GM12878 (cell line): ENCODE measurements around the gene BSN. TPM values are rescaled to one million over a fixed set of nuclear protein-coding genes. Genes with fewer than 3 reads are reported as not detected.

Experiments
- ATAC-seq: fragments of 200-7000 bp; cut with Tn5 transposase; 3 replicates; pipeline ENCODE4 v1.9.1; 2020; ENCODE audit warnings: mild to moderate bottlenecking, moderate library complexity
- BruUV-seq: library from RNA; stranded (reverse); fragments of 400-500 nt; replicated peaks from 2 replicates; lab custom pipeline; 2021; lab: Mats Ljungman, UMichigan
- CTCF ChIA-PET: fragments of 300-600 bp; sonication (Branson Sonifier 250); formaldehyde crosslinking; extraction: SDS; loops from one replicate; lab custom pipeline; 2021; ENCODE audit warnings: inconsistent platforms; lab: Yijun Ruan, JAX
- POLR2A ChIA-PET: fragments of 350-600 bp; formaldehyde crosslinking; extraction: SDS; loops from one replicate; lab custom pipeline; 2021; ENCODE audit warnings: inconsistent platforms; lab: Charles Lee
- RAD21 ChIA-PET: fragments of 300-600 bp; sonication (Branson Sonifier 250); formaldehyde crosslinking; loops from one replicate; lab custom pipeline; 2023; ENCODE audit warnings: antibody characterized with exemption; ENCODE audit not compliant: unreplicated experiment; lab: Charles Lee
- SMC1A ChIA-PET: fragments of 300-600 bp; sonication (Branson Sonifier 250); formaldehyde crosslinking; loops from one replicate; lab custom pipeline; 2023; ENCODE audit not compliant: unreplicated experiment, uncharacterized antibody; lab: Charles Lee
- DNase-seq: peaks from one replicate; pipeline ENCODE4 v3.0.0-alpha.2; 2011; ENCODE audit warnings: low read depth, low spot score
- FAIRE-seq: peaks from 3 replicates; lab custom pipeline; 2011; peaks lifted over from hg19 to GRCh38; lab: Jason Lieb, UNC
- H2AFZ ChIP-seq: 2 replicates; pipeline ENCODE4 v1.6.0; 2011; ENCODE audit warnings: low read depth, low read length, control low read depth; ENCODE audit not compliant: control insufficient read depth
- H3K27ac ChIP-seq: 2 replicates; pipeline ENCODE4 v1.5.1; 2011; ENCODE audit warnings: control low read depth; ENCODE audit not compliant: control insufficient read depth, insufficient read depth
- H3K27me3 ChIP-seq, 2 experiments: replicated peaks in 1 of 2; 2 replicates each; pipeline versions ENCODE4 v1.6.0 to v1.6.1; 2011; ENCODE audit warnings: low read length in 1 of 2; ENCODE audit not compliant: control insufficient read depth in 2 of 2, insufficient read depth in 2 of 2
- H3K36me3 ChIP-seq, 2 experiments: 2 replicates each; pipeline ENCODE4 v1.5.1; 2011; ENCODE audit warnings: low read length in 1 of 2; ENCODE audit not compliant: control insufficient read depth in 2 of 2, insufficient read depth in 2 of 2
- H3K4me1 ChIP-seq: 2 replicates; pipeline ENCODE4 v1.6.1; 2011; ENCODE audit warnings: mild to moderate bottlenecking, low read length, moderate library complexity, mixed read lengths; ENCODE audit not compliant: control insufficient read depth, insufficient read depth
- H3K4me2 ChIP-seq: 2 replicates; pipeline ENCODE4 v1.6.0; 2011; ENCODE audit warnings: control low read depth; ENCODE audit not compliant: control insufficient read depth, insufficient read depth
- H3K4me3 ChIP-seq: fragments of 200-600 bp; sonication (generic); 2 replicates; pipeline ENCODE4 v1.5.1; 2016
- H3K79me2 ChIP-seq: 2 replicates; pipeline ENCODE4 v1.6.0; 2011; ENCODE audit warnings: low read length; ENCODE audit not compliant: control insufficient read depth, insufficient read depth
- H3K9ac ChIP-seq: 2 replicates; pipeline ENCODE4 v1.8.0; 2011; ENCODE audit warnings: low read length, control low read depth, mixed read lengths; ENCODE audit not compliant: control insufficient read depth, insufficient read depth
- H3K9me3 ChIP-seq: replicated peaks from 3 replicates; pipeline ENCODE4 v1.5.1; 2011; ENCODE audit warnings: mild to moderate bottlenecking, low read length; ENCODE audit not compliant: control insufficient read depth, insufficient read depth
- H4K20me1 ChIP-seq: 2 replicates; pipeline ENCODE4 v1.6.0; 2011; ENCODE audit not compliant: control insufficient read depth, insufficient read depth
- ATF2 ChIP-seq: IDR thresholded peaks from 2 replicates; pipeline ENCODE4 v1.6.1; 2012; ENCODE audit warnings: low read length, inconsistent platforms
- CHD4 ChIP-seq: fragments of 200-600 bp; sonication (generic); IDR thresholded peaks from 2 replicates; pipeline ENCODE4 v1.6.1; 2016; ENCODE audit warnings: mild to moderate bottlenecking
- EED ChIP-seq: sonication (generic); IDR thresholded peaks from 2 replicates; pipeline ENCODE4 v1.6.1; 2016; ENCODE audit warnings: antibody characterized with exemption, low read depth
- ETV6 ChIP-seq, 2 experiments: fragments of 450-650 bp in 1 of 2; IDR thresholded peaks in 1 of 2; conservative IDR thresholded peaks in 1 of 2; 2 replicates each; pipeline ENCODE4 v1.6.1; 2014; ENCODE audit warnings: antibody characterized with exemption in 1 of 2, borderline replicate concordance in 1 of 2, low read depth in 1 of 2, mild to moderate bottlenecking in 1 of 2, moderate library complexity in 1 of 2
- EZH2 ChIP-seq: IDR thresholded peaks from 2 replicates; pipeline ENCODE4 v1.6.1; 2012; ENCODE audit warnings: low read depth, mild to moderate bottlenecking, control low read depth, inconsistent platforms, low read length, borderline replicate concordance; ENCODE audit not compliant: control insufficient read depth
- GABPA ChIP-seq: IDR thresholded peaks from 2 replicates; pipeline ENCODE4 v1.6.1; 2014; ENCODE audit warnings: antibody characterized with exemption, low read depth, mild to moderate bottlenecking, inconsistent platforms
- KDM1A ChIP-seq: fragments of 200-600 bp; sonication (generic); IDR thresholded peaks from 2 replicates; pipeline ENCODE4 v1.6.1; 2016; ENCODE audit warnings: borderline replicate concordance
- MAX ChIP-seq: IDR thresholded peaks from 2 replicates; pipeline ENCODE4 v1.6.1; 2012; ENCODE audit warnings: low read depth, low read length, improper control_type of control experiment
- POLR2A ChIP-seq: IDR thresholded peaks from 2 replicates; pipeline ENCODE4 v1.6.1; 2011; ENCODE audit warnings: low read depth, mild to moderate bottlenecking, low read length
- RELA ChIP-seq: fragments of 450-650 bp; IDR thresholded peaks from 2 replicates; pipeline ENCODE4 v1.8.0; 2014; ENCODE audit warnings: borderline replicate concordance; ENCODE audit not compliant: partially characterized antibody
- SREBF1 ChIP-seq: IDR thresholded peaks from 2 replicates; pipeline ENCODE4 v1.6.1; 2012; ENCODE audit warnings: mild to moderate bottlenecking, low read length
- STAT3 ChIP-seq: IDR thresholded peaks from 2 replicates; pipeline ENCODE4 v1.6.1; 2011; ENCODE audit warnings: low read depth, low read length, improper control_type of control experiment
- TCF12 ChIP-seq: IDR thresholded peaks from 2 replicates; pipeline ENCODE4 v1.6.1; 2011; ENCODE audit warnings: low read depth, mild to moderate bottlenecking, low read length
- USF2 ChIP-seq: IDR thresholded peaks from 2 replicates; pipeline ENCODE4 v1.6.1; 2011; ENCODE audit warnings: low read depth, low read length, improper control_type of control experiment, borderline replicate concordance
- ZNF384 ChIP-seq: IDR thresholded peaks from 2 replicates; pipeline ENCODE4 v1.6.1; 2012; ENCODE audit warnings: low read depth, mild to moderate bottlenecking, low read length, improper control_type of control experiment, borderline replicate concordance
- ZNF622 ChIP-seq: fragments of 450-650 bp; IDR thresholded peaks from 2 replicates; pipeline ENCODE4 v1.6.1; 2017; ENCODE audit warnings: mild to moderate bottlenecking, inconsistent platforms
- in situ Hi-C: fragments of 300-500 bp; cut with MboI; formaldehyde crosslinking; loops from 9 replicates; pipeline ENCODE4 v1.14.3; 2018; ENCODE audit warnings: mixed read lengths
- intact Hi-C: fragments of 100-400 bp; cut with micrococcal nuclease; formaldehyde crosslinking; loops from one replicate; pipeline ENCODE4 v1.14.2; 2022; ENCODE audit not compliant: unreplicated experiment
- polyA plus RNA-seq, 11 experiments: library from polyadenylated mRNA; depleted of rRNA in 4 of 11; unstranded in 6 of 11; stranded (reverse) in 5 of 11; fragments of >200 nt; fragmentation: Nextera tagmentation in 4 of 11; fragmentation: Illumina TruSeq in 1 of 11; extraction: Ambion mirVana in 4 of 11; extraction: Trizol in 1 of 11; gene quantifications; 1 replicate in 1 of 11; 2 replicates in 10 of 11; pipeline versions ENCODE4 v1.2.1 to v1.2.3, GENCODE V29; 2011 to 2016; ENCODE audit warnings: inconsistent platforms in 2 of 11, missing spikeins in 2 of 11, low read depth in 1 of 11
- total RNA-seq, 4 experiments: library from RNA; depleted of rRNA in 3 of 4; stranded (reverse); fragments of >200 nt in 3 of 4; fragmentation: Illumina TruSeq in 1 of 4; extraction: Trizol in 1 of 4; gene quantifications; 2 replicates each; pipeline versions ENCODE4 v1.2.1 to v1.2.3, GENCODE V29; 2013 to 2021
- TF ChIP-seq, protein P1 (sequence below): fragments of 450-650 bp; conservative IDR thresholded peaks from 2 replicates; pipeline ENCODE4 v1.6.1; 2017; ENCODE audit warnings: mild to moderate bottlenecking, moderate library complexity
- TF ChIP-seq, protein P2 (sequence below): fragments of 450-650 bp; IDR thresholded peaks from 2 replicates; pipeline ENCODE4 v1.6.1; 2017; ENCODE audit warnings: mild to moderate bottlenecking, moderate library complexity

Gene BSN
- total and polyA plus RNA-seq, 10 of the 15 experiments (the other 5 are each of a cell fraction or from before 2014, with no cell fraction given) = under 0.01 to 0.19 (median 0.05) TPM; not detected in 1

- no peak overlapping the region for H3K4me3 ChIP-seq
- no peak overlapping the region for H2AFZ ChIP-seq
- 0 out of 4 replicates have a peak, but pooled peaks cover 0 to 3% of the 10 kb centered on the region in 2 experiments for H3K27me3 ChIP-seq
- no TSS peak for BruUV-seq
- H3K4me1 ChIP-seq = no peaks in the 10 kb centered on the region
- ChIA-PET CTCF (no interaction called here), RAD21 (no interaction called here), POLR2A (no interaction called here), SMC1A (no interaction called here)
- no peaks in the 10 kb centered on the region for H4K20me1 ChIP-seq
- H3K9ac ChIP-seq = no peak overlapping the region
- H3K36me3 ChIP-seq = no peaks in the 10 kb centered on the region
- H3K9me3 ChIP-seq = no peaks in the 10 kb centered on the region
- FAIRE-seq (no peak), DNase-seq (no peak), ATAC-seq (no peak)
- no peak overlapping the region for H3K4me2 ChIP-seq
- no peaks in the 10 kb centered on the region for H3K79me2 ChIP-seq
- H3K27ac ChIP-seq = no peak overlapping the region
- in situ Hi-C loops (no loop called here), intact Hi-C loops (no loop called here)
- TF ChIP-seq ETV6 (conservative IDR thresholded peaks at IDR 0.05 in 1 of 2, IDR thresholded peaks at IDR 0.05 in 1 of 2; ENCODE audit: borderline replicate concordance in 1 of 2, low read depth in 1 of 2) (no peak), TCF12 (no peak), KDM1A (no peak), ZNF384 (no peak), SREBF1 (no peak), STAT3 (no peak), USF2 (no peak), RELA (no peak), GABPA (no peak), POLR2A (no peak), MAX (no peak), ZNF622 (no peak), EED (no peak), EZH2 (no peak), ATF2 (no peak), CHD4 (no peak)
- TF ChIP-seq, protein P1, sequence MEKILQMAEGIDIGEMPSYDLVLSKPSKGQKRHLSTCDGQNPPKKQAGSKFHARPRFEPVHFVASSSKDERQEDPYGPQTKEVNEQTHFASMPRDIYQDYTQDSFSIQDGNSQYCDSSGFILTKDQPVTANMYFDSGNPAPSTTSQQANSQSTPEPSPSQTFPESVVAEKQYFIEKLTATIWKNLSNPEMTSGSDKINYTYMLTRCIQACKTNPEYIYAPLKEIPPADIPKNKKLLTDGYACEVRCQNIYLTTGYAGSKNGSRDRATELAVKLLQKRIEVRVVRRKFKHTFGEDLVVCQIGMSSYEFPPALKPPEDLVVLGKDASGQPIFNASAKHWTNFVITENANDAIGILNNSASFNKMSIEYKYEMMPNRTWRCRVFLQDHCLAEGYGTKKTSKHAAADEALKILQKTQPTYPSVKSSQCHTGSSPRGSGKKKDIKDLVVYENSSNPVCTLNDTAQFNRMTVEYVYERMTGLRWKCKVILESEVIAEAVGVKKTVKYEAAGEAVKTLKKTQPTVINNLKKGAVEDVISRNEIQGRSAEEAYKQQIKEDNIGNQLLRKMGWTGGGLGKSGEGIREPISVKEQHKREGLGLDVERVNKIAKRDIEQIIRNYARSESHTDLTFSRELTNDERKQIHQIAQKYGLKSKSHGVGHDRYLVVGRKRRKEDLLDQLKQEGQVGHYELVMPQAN = no peak
- TF ChIP-seq, protein P2, sequence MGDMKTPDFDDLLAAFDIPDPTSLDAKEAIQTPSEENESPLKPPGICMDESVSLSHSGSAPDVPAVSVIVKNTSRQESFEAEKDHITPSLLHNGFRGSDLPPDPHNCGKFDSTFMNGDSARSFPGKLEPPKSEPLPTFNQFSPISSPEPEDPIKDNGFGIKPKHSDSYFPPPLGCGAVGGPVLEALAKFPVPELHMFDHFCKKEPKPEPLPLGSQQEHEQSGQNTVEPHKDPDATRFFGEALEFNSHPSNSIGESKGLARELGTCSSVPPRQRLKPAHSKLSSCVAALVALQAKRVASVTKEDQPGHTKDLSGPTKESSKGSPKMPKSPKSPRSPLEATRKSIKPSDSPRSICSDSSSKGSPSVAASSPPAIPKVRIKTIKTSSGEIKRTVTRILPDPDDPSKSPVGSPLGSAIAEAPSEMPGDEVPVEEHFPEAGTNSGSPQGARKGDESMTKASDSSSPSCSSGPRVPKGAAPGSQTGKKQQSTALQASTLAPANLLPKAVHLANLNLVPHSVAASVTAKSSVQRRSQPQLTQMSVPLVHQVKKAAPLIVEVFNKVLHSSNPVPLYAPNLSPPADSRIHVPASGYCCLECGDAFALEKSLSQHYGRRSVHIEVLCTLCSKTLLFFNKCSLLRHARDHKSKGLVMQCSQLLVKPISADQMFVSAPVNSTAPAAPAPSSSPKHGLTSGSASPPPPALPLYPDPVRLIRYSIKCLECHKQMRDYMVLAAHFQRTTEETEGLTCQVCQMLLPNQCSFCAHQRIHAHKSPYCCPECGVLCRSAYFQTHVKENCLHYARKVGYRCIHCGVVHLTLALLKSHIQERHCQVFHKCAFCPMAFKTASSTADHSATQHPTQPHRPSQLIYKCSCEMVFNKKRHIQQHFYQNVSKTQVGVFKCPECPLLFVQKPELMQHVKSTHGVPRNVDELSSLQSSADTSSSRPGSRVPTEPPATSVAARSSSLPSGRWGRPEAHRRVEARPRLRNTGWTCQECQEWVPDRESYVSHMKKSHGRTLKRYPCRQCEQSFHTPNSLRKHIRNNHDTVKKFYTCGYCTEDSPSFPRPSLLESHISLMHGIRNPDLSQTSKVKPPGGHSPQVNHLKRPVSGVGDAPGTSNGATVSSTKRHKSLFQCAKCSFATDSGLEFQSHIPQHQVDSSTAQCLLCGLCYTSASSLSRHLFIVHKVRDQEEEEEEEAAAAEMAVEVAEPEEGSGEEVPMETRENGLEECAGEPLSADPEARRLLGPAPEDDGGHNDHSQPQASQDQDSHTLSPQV = no peak
Measured at GRCh38 chr3:49611719-49612118, 57.4 kb downstream of the BSN start.
